NCI-H2227 treated with DMSO at 0.1 percent for 48 hours (cell line): ENCODE data around the gene TBC1D9.

Experiments used
- DNase-seq: peaks from one replicate; lab custom pipeline; 2025; lab: John Stamatoyannopoulos, UW

The TBC1D9 gene

DNA sequence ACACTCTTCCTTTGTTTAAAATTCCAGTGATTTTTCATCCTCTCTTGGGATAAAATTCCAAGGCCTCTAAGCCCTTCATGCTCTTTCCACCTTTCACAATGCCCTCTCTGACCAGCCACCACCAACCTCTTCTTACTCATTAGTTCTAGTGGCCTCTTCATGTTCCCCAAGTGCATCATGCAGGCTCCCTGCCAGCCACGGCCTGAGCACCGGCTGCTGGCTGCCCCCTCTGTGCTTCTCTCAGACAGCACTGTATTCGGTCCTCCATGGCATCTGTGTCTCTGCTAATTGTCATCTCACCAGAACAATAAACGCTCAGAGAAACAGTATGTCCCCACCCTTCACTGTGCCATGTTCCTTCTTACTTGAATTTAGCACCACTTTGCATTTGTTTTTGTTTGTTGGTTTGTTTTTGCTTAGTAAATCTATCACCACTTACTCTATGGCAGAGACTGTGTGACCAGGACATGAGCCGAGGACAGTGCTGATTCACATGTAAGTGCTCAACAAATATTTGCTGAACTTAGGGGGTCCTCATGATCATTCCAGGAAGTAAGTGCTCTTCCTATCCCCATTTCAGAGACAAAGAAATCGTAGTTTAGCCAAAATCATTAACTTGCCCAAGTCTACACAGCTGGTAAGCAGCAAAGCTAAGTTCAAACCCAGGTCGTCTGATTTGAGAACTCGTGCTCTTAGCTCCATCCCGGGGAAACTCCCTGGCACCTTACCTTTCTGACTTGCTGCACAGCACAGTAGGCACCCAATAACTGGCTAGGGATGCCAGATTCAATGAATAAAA lies 110.4 kb downstream of the TBC1D9 start:
- no peak for DNase-seq

DNA sequence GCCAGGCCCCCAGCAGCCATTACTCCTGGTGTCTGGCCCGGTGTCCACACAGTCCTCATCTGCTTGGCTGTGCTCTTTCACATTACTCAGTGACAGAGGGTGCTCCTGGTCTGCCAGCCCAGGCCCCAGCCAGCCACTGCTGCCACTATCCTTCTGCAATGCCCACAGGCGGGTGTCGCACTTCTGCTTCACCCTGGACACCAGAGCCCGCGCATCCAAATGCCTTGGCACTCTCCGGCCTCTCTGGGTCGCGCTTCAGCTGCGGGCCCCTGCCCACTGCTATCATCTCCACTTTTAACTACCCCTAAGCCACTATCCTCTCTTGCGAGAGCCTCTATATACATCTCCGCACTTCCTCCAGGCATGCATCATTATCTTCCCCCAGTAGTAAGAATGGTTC lies 111.0 kb downstream of the TBC1D9 start:
- DNase-seq = no peak

DNA sequence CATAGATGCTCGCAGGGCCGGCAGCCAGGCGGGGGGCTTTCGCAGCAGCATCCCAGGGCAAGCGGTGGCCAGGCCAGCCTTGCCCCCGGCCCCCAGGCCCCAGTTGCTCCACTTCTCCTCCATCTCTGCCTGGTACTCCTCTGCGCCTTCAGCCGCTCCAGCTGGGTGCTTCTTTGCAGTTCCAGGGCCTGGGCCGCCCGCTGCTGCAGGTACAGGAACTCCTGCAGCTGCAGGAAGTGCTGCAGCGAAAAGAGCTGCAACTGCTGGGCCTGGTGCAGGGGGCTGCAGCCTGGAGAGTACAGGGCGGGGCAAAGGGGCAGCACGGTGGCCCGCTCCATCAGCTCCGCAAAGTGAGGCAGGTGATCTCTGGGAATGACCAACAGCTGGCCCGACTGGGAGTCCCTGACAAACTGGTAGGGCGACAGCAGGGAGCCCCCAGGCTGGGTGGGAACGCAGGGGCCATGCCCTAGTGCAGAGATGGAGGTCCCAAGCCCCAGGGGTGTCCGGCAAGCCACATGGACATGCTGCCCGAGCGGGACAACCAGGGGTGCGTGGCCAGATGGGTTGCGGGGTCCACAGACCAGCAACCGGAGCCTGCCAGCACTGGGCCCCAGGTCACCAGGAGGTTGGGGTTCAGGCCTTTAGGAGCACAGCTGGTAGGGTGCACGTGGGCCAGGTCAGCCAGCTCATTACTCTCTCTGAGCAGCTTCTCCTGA lies 111.6 kb downstream of the TBC1D9 start:
- no peak for DNase-seq

DNA sequence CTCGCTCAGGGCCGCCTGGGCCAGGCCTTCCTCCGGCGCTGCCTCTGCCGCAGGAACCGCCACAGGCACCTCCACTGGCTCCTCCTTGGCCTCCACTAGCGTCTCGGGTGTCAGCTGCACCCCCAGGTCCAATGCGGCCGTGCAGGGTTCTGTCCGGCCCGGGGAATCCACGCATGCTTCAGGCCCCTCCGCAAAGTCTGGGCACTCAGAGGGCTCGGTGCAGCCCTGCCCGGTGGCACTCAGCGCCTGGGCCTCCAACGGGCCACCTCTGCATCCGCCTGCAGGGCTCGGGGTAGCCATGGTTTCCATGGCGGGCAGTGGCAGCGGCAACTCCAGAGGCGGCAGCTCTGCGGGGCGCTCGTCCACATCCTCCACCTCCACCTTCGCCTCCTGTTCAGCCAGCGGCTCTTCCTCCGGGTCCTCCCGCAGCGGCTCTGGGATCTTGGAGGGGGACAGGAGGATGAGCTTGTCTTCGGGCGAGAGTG lies 112.6 kb downstream of the TBC1D9 start:
- no peak for DNase-seq

DNA sequence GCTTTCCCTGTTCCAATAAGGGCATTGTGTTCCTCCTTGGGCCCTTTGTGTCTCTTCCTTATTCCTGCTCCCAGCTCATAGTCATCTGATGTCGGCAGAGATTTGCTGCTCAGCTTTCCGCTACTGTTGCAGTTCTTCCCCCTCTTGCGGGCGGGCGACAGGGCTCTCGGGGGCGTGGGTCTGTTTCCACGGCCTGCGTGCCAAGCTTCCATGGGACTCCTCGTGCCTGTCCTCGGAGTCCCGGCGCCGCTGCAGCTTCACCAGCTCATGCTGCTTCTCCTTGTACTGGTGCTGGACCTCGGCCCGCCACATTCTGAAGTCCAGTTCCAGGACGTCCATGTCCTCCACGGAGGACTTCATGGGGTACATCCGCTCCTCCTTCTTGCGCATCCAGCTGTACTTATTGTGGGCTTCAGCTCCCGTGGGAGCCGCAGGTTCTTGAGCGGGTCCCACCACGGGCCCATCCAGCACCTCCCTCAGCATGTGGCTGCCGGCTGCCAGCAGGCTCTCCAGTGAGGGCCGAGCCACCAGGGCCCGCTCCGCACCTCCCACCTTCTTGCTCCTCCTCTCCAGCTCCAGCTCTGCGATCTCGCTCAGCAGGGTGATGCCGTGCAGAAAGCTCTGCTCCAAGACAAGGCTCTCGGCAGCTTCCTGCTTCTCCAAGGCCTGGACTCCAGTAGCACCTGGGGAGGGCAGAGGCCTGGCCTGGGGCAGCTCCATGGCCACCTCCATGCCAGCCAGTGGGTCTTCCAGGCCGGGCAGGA lies 113.3 kb downstream of the TBC1D9 start:
- DNase-seq = no peak

DNA sequence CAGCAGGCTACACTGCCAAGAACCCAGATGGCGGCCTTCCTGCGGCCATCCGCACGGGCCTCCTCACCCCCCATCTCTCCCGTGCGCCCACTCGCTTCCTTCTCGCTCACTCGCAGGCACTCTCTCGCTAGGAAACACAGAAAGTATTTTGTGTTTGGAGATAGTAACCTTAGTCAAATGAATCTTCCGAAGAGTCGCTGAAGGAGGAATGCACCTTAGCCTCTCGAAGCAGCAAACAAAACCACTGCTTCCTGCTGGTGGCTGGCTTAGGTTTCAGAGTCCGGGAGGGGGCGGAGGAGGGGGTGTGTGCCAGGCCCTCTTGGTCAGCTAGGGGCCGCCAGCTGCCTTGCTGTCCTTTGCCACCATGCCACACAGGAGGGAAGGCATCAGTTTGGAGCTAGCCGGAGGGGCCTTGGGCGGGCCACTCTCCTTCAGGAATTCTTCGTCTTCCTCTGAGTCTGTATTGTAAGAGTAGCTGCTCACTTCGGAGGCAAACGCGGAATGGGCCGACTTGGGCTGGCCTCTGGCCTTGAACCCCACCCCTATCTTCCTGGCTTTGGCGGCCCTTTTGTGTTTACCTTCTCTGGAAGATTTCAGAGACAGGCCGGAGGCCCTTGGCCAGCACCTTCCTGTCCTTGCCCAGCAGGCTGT lies 114.3 kb downstream of the TBC1D9 start:
- DNase-seq = no peak

DNA sequence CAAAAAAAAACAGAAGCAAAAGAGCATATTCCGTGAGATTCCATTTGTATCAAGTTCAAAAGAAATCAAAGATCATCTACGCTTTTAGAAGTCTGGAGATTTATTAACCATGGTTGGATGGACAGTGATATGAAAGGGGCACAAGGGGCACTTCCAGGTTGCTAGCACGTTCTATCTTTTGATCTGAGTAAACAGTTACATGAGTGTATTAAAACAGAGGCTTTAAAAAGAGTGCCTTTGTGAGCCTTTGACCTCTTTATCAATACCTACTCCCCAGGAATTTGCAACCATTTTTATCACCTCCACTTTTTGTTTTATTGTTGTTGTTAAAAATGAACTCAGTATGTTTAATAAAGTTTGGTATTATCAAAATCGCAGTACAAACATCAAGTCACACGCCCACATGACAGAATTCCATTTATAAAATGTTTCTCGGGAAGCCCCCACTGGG lies 115.1 kb downstream of the TBC1D9 start:
- no peak for DNase-seq

DNA sequence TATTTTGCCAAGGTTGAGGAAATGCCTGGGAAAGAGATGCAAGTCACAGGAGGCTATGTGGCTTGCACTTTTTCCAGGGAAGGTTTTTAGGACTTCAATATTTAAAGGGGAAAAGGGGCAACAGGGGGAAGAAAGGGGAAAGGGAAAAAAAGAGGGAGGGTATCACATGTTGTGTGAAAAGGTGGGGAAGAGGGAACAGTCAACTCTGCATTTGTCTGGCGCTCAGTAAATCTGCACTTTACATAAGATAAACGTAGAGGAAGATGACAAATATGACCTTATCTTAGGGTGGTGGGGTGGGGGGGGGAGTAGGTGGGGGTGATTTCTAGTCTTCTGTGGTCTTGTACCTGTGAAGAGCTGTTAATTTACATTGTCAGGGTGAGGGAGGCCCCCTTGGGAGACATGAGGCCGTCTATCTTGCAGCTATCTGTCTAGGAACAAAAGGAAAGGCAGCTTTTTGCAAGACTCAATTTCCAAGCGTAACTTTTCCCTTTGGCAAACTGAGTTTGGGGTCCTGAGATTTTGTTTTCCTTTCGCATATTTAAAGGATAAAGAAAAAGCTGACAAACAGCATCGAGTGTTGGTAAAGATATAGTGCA lies 115.9 kb downstream of the TBC1D9 start:
- no peak for DNase-seq

DNA sequence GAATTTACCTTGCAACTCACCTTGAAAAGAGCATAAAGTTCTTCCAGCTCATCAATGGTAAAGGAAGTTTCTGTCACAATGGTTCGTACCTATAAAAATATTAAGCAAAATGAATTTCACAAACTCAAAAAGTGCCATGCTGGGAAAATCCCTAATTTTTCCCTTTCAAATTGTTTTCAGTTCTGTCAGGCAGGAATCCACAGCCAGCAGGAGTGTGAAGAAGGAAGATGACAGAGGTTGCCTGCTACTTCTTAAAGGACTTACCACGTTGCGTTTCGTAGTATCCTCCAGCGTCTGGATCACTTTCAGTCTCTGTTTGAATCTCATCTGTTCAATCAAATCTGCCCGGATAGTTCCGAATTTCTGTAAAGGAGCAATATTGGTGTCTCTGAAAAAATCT lies 117.1 kb downstream of the TBC1D9 start:
- no peak for DNase-seq

DNA sequence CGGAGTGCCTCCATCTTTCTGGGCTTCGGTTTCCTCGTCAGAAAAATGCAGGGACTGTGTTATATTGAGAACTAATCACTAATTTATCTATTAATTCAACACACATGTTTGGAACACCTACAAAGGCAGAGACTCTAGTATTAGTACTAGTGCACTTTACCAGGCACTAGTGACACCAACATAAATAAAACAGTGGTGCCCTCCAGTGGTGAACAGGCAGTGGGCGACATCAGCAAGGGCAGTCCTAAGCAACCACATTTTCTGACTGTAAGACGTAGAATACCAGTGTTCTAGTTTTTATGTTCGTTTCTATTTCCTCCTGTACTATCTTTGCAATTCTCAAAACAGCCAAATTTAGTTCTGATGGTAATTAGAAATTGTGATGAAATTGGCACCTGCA lies 118.3 kb downstream of the TBC1D9 start:
- DNase-seq = no peak

DNA sequence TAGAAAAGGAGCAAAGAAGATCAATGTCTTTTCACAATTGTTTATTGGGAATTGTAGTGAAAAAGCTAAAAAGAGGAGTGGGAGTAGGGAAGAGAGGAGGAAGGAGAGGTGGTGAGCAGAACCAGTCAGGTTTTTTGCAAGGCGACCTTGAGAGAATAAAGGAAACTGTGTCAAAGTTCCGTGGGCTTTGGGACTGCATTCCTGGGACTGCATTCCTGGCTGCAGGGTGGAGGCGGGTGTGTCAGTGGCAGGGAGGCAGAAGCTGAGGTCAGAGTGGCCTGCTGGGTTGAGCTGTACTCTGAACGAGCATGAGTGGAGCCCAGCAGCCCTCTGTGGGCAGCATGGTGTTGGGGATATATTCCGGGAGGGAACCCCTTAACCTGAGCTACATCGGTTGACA lies 120.6 kb downstream of the TBC1D9 start:
- no peak for DNase-seq

DNA sequence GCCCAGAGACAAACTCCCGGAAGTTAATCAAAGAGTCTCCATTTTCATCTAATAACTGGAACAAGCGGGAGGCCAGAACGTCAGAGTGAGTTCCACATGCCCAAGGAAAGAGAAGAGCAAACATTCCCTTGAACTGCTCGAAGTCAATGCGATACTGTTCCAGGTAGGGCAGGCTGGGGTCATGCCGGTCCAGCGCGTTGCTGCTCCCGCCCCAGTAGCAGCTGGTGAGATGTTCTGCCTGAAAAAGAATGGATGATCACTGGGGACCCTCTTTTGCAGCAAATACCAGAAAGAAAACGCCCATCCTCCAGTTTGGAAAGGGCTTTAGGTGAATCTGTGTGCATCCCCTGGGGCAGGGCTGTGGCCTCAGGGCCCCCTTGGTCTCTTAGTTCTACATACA lies 122.2 kb downstream of the TBC1D9 start:
- DNase-seq = no peak

DNA sequence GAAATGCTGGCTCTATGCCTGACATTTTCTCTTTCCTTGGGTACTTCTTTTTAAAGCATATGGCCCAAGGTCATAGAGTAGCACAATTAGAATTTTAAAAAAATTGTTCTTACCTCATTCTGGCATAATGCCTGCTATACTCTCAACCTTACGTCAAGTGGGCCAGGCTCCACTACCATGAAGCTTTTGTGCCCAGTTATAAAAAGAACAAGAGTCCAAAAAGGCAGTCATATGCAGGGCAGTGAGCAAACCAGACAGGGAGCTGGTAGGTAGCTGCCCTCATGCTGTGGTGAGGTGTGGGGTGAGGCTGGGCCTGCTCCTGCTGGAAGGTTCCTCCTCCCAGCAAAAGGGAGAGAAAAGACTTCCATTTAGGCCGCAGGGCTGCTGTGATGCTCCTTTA lies 123.1 kb downstream of the TBC1D9 start:
- DNase-seq = no peak

DNA sequence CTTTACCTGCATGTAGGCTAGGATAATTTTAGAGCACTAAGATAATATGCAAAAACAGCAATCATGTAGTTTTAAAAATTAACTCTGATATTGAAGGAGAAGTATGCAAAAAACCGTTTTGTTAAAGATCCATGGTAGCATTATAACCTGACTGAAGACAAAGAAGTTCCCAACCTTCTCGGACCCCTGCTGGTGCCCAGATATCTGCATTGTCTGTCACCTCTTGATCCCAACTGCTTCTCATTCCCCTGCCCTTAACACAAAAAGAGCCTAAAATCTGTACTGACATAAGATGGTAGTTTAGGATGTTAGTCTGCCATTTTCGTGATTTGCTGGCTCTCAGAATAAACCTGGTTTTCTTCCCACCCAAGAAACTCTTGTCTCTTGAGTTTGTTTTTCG lies 125.9 kb downstream of the TBC1D9 start:
- DNase-seq = no peak

DNA sequence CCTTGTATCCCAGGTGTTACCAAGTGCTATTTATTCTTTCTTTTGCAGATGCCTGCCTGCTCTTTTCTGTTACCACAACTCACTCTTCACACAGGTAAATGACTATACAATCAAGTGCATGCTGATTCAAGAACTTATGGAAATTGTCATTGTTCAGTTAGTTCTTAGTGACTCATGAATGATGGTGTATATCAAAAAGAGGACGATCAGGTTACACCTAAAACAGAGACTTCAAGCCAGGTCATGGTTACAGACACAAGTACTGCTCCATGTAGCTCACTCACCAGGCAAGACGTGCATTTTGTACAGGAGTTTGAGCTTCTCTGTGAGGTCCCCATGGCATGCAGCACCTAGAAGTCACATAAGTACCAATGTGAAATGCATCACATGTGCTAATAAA lies 128.2 kb downstream of the TBC1D9 start:
- DNase-seq = no peak

DNA sequence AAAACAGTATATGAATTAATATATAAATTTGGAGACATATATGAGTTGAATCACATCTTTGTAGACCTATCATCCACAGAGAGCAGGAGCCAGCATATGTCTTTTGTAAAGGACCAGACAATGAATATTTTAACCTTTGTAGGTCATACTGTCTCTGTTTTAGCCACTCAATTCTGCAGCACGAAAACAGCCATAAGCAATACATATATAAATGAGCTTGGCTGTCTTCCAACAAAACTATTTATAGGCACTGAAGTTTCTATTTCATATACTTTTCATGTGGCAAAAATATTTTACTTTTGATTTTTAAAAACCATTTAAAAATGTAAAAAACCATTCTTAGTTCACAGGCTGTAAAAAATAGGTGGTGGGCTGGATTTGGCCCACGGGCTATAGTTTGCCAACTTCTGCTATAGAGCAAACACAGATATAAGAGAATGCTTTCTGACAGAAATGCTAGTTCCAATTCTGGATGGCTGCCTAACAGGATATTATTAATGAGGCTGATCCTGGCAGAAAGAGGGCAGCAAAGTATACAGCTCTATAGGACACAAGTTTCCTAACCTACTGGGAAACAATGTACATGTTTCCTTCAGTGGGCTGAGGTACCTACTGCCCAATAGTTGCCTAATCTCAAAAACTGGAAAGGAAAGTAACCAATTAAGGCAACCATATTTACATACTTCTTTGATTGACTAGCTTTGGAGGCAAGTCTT lies 129.4 kb downstream of the TBC1D9 start:
- no peak for DNase-seq

DNA sequence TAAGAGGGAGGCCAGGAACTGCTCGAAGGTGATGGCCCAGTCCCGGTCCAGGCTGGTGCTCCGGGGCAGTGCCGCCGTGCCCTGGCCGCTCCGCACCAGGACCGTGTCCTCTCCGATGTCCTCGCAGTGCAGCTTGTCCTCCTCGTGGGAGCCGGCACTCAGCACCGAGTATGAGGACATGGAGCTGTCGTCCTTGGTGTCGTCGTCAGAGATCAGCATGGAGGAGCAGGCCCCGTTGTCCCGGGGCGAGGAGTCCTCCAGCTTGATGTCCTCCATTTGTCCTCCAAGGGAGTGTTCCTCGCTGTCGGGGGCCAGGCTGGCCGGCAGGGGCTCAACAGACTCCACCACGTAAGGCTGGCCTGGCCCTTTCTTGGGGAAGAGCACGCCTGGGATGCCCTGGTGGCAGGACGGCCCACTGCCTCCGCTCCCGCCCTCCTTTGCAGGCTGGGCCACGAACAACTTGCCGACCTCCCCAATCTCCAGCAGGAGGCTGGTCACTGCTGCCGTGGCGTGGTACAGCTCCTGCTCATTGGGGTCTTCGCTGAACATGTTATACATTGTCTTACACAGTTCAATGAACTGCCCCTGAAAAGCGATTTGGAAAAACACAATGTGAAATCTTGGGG lies 133.7 kb downstream of the TBC1D9 start:
- DNase-seq = no peak

DNA sequence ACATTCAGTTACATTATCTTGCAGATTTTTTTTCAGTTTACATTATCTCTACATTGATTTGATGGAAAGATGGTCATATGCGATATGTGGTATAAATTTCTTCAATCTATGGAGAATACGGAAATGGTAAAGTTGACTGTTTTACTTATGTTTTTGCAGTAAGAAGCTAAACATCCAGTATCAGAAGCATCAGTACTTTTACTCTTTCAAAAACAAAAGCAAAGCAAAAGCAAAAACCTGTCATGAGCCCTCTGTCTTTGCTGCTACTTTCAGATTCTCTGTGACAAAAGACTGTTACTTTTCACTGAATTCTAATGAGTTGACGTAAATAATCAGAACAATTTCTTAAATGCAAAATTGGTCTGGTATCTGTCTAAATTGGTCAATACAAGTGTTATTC lies 135.0 kb downstream of the TBC1D9 start:
- no peak for DNase-seq

DNA sequence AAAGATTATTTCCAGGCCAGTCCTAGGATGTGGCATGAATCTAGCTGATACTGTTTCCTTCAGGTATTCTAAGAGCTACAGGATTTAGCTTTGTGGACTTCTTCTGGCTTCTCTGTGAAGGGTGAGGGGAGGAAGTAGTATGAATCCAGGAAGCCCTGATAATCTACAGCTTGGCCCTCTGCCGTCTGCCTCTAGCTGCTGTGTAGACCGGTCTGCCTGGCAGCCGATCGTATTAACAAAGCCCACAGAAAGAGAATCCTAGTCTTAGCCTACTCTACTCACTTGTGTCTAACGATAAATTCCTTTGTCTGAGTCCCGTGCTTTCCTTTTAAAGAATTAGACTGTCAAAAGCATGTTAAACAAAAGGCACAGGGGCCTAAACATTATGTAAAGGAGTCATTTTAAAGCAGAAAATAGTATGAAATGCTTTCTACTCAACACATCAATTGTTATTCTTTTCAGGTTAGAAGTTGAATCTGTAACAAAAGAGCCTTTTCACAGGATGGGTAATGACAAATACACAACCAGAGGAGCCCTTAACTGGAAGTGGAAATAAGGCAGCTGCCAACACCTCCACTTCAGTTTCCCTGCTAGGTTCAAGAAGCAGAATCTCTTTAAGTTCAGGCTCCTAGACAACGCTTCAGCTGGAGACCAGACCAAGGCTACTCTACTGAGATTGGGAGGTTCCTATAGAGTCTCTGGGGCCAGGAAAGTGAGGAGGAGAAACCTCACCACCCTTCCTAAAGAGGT lies 138.5 kb downstream of the TBC1D9 start:
- DNase-seq = no peak

DNA sequence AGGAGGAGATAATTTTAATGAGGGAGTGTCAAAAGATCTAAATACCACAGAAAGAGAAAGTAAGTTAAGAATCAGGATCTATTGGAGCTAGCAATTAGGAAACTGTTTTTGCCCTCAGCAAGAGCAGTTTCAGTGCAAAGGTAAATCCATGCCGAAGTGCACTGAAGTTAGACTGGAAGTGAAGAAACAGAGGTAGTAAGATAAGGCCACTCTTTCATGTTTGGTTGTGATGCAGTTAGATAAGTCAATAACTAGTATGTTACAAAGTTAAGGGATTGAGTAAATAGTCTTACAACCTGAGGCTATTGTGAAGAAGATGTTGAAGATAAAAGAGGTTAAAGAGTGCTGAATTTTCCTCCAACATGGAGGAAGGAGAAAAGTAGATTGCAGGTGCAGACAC lies 140.7 kb downstream of the TBC1D9 start:
- DNase-seq = no peak
